ENCODE measurements around the gene TYRP1. TPM values are rescaled to one million over a fixed set of nuclear protein-coding genes. Genes with fewer than 3 reads are reported as not detected.

TYRP1 gene
- total RNA-seq, 4 donors from 2014 or later: 0.81 to 2.2 TPM; not detected in 2

DNA sequence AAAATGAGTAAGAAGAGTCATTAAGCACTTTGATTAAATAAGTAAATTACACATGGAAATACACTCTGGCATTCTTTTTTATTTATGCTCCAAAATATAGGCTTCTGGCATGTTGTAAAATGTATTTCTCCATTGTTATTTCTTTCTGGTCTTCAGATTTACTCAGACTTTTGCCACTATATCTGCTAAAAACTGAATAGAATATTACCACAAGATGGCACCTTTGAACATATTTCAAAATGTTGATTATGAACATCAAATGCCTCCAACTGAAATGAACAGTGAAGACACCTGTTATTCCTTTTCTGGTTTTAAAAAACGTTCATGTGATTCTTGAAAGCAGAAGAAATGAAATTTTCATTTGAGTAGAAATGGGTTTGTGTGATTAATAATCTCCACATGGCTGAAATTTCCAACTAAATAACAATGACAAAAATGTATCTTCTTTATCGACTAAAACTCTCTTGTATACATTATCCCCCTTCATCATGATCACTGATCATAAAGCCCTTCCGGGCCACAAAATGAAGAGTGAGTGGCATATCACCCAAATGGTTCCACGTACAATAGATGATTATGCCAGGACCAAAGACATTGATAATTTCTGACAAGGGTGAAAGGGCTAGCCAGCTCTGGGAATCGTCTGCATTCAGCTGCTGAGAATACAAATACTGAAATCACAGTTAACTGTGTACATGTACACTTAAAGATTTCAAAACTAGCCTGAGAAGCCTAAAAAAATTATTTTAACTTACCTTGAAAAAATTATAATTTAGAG is 23.8 kb downstream of the TYRP1 start:
- no peak for ATAC-seq
- Histone ChIP-seq H3K9me3 (no peaks in the 10 kb centered on the region), H3K4me1 (no peaks in the 10 kb centered on the region), H3K27ac (no peak overlapping the region), H3K4me3 (no peak overlapping the region), H3K36me3 (no peaks in the 10 kb centered on the region), H3K27me3 (no peaks in the 10 kb centered on the region)
- 57 to 72% methylated on average over 5 of the region's 5 CpGs for WGBS, 2 donors (ENCODE audit: low coverage in 1 of 2)
- TF ChIP-seq, protein P1, sequence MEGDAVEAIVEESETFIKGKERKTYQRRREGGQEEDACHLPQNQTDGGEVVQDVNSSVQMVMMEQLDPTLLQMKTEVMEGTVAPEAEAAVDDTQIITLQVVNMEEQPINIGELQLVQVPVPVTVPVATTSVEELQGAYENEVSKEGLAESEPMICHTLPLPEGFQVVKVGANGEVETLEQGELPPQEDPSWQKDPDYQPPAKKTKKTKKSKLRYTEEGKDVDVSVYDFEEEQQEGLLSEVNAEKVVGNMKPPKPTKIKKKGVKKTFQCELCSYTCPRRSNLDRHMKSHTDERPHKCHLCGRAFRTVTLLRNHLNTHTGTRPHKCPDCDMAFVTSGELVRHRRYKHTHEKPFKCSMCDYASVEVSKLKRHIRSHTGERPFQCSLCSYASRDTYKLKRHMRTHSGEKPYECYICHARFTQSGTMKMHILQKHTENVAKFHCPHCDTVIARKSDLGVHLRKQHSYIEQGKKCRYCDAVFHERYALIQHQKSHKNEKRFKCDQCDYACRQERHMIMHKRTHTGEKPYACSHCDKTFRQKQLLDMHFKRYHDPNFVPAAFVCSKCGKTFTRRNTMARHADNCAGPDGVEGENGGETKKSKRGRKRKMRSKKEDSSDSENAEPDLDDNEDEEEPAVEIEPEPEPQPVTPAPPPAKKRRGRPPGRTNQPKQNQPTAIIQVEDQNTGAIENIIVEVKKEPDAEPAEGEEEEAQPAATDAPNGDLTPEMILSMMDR (IDR thresholded peaks at IDR 0.05): peak in 1 of 4 experiments; percentile 17
- TF ChIP-seq POLR2A (IDR thresholded peaks at IDR 0.05) (no peak), EP300 (IDR thresholded peaks at IDR 0.05) (no peak), POLR2AphosphoS5 (IDR thresholded peaks at IDR 0.05) (no peak)

DNA sequence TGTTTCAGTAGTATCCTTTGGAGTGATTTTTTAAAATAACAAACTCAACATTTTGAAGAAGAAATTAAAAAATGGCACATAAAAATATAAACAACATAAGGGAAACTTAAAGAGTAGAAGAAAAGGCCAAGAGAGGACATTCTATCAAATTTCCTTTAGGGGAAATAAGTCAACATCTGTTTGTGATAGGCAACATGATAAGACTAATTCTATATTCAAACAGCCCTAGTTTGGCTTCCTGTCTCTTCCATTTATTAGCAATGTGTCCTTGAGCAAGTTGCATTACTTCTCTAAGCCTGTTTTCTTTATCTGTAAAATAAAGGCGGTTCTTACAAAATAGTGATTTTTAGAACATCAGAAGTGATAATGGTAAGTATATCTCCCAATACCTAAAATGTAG is 24.7 kb downstream of the TYRP1 start:
- Histone ChIP-seq H3K9me3 (no peaks in the 10 kb centered on the region), H3K27me3 (no peaks in the 10 kb centered on the region), H3K4me1 (peaks cover 0 to 2% (median 0%) of the 10 kb centered on the region in 3 donors), H3K27ac (no peak overlapping the region), H3K36me3 (no peaks in the 10 kb centered on the region), H3K4me3 (no peak overlapping the region)
- TF ChIP-seq POLR2AphosphoS5 (IDR thresholded peaks at IDR 0.05) (no peak), EP300 (IDR thresholded peaks at IDR 0.05) (no peak), POLR2A (IDR thresholded peaks at IDR 0.05) (no peak)
- TF ChIP-seq, protein P1 (IDR thresholded peaks at IDR 0.05): no peak
- 94 to 100% methylated on average over 1 of the region's 1 CpG for WGBS, 2 donors (ENCODE audit: low coverage in 1 of 2)
- ATAC-seq: no peak

DNA sequence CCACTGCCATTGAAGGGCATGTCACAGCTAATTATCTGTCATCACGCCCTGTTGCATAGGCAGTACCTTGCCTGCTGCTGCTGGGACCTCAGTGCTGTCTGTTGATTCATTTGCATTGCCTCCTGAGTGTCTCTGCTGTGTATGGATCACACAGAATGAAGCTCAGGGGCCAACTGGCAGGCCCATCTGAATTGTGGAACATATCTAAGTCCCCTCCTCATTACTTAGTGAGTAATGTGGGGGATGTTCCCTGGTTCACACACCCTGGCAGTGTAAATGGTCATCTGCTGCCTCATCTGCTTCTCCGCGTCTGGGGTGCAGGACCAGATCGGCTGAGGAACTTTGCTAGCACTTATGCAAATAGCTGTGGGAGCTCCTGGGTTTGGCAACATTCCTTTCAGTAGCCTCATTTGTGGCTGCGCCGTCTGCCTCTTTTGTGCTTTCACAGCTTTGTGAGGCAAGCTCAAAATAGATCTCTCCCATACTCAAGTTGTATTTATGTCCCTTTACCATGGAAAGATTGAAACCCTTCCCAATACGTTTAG is 25.4 kb downstream of the TYRP1 start:
- no peak for ATAC-seq

DNA sequence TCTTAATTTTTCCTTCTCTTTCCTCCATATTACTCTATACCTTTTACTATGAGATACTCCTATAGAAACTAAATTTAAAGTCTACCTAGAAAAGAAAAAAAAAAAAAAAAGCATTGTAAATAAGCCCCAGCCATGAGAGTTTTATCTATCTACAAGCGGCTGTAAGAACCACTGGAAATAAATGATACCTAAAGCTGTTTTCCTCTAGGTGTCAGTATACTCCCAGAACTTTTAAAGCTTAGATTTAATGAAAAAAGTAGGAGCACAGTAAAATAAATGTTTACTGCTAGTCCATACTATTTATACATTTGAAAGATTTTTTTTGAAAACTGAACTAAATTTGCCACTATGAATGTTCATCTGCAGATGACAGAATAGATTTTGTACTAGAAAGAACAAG is 26.2 kb downstream of the TYRP1 start:
- Histone ChIP-seq H3K27me3 (no peaks in the 10 kb centered on the region), H3K27ac (no peak overlapping the region), H3K4me1 (peaks cover 0 to 2% (median 0%) of the 10 kb centered on the region in 3 donors), H3K4me3 (no peak overlapping the region), H3K9me3 (no peaks in the 10 kb centered on the region), H3K36me3 (no peaks in the 10 kb centered on the region)
- WGBS, 2 donors (ENCODE audit: low coverage in 1 of 2): 0 to 9% methylated on average over 1 of the region's 1 CpG
- TF ChIP-seq EP300 (IDR thresholded peaks at IDR 0.05) (no peak), POLR2A (IDR thresholded peaks at IDR 0.05) (no peak), POLR2AphosphoS5 (IDR thresholded peaks at IDR 0.05) (no peak)
- TF ChIP-seq, protein P1 (IDR thresholded peaks at IDR 0.05): peak; percentile 34 to 60 (median 49)
- ATAC-seq: no peak

More for the DNA sequence above, 25.4 kb downstream of the TYRP1 start:
- Histone ChIP-seq H3K27ac (no peak overlapping the region), H3K36me3 (no peaks in the 10 kb centered on the region), H3K4me3 (no peak overlapping the region), H3K27me3 (no peaks in the 10 kb centered on the region), H3K9me3 (no peaks in the 10 kb centered on the region), H3K4me1 (peaks cover 0 to 2% (median 0%) of the 10 kb centered on the region in 3 donors)
- WGBS, 2 donors (ENCODE audit: low coverage in 1 of 2): 69 to 100% methylated on average over 2 to 5 of the region's 7 CpGs
- no peak for TF ChIP-seq POLR2AphosphoS5 (IDR thresholded peaks at IDR 0.05)
- TF ChIP-seq EP300 (IDR thresholded peaks at IDR 0.05): no peak
- no peak for TF ChIP-seq POLR2A (IDR thresholded peaks at IDR 0.05)
- TF ChIP-seq, protein P1 (IDR thresholded peaks at IDR 0.05): no peak

DNA sequence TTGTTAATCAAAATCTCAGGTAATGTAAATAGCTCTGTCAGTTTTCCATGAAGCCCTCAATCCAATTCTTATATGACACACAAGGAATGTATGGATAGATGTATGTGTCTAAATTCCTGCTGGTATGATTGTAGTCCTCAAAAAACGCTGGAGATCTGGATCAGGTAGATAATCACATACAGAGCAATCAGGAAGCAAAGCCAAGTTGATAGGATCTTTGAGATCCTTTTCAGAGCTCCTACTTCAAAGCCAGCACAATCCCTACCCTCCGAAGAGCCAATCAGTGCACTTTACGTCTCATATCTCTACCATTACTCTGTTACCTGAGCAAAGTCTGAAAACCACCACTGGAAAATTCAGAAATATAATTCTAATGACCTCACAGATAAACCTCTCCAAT is 27.4 kb downstream of the TYRP1 start:
- Histone ChIP-seq H3K27me3 (no peaks in the 10 kb centered on the region), H3K4me1 (peaks cover 0 to 2% (median 0%) of the 10 kb centered on the region in 3 donors), H3K36me3 (no peaks in the 10 kb centered on the region), H3K4me3 (no peak overlapping the region), H3K9me3 (no peaks in the 10 kb centered on the region), H3K27ac (no peak overlapping the region)
- TF ChIP-seq EP300 (IDR thresholded peaks at IDR 0.05) (no peak), POLR2AphosphoS5 (IDR thresholded peaks at IDR 0.05) (no peak), POLR2A (IDR thresholded peaks at IDR 0.05) (no peak)
- TF ChIP-seq, protein P1 (IDR thresholded peaks at IDR 0.05): no peak
- WGBS, 2 donors (ENCODE audit: low coverage in 1 of 2): 57 to 60% methylated on average over 3 of the region's 3 CpGs
- no peak for ATAC-seq

Measured in gastroesophageal sphincter (tissue), 4 donors.